OCI-LY3 (cell line): ENCODE data around the gene MAPK7.

Experiments used
- CTCF ChIP-seq: fragments of 200-600, 300-600 bp; sonication (generic); IDR thresholded peaks from 2 replicates; pipeline ENCODE4 v1.5.1; 2014; ENCODE audit warnings: antibody characterized with exemption, low read length, low read depth
- EZH2phosphoT487 ChIP-seq: fragments of 200-600 bp; shearing (Covaris generic); IDR thresholded peaks from 2 replicates; pipeline ENCODE4 v1.6.1; 2018; ENCODE audit warnings: antibody characterized with exemption, mixed run types, low read depth

- no peak for TF ChIP-seq CTCF
- TF ChIP-seq EZH2phosphoT487, result no peak
Observed at GRCh38 chr17:19417611-19418010, 39.3 kb downstream of the MAPK7 start.
